IPS-15b (cell line): ENCODE data around the gene MAGI1.

Experiments
- H3K27me3 ChIP-seq: one replicate; pipeline ENCODE4 v1.6.1; 2013; ENCODE audit warnings: low read length; ENCODE audit not compliant: control insufficient read depth, insufficient read depth
- H3K36me3 ChIP-seq: one replicate; pipeline ENCODE4 v1.6.1; 2013; ENCODE audit warnings: low read length; ENCODE audit not compliant: control insufficient read depth, insufficient read depth
- H3K4me1 ChIP-seq: one replicate; pipeline ENCODE4 v1.6.1; 2013; ENCODE audit warnings: mild to moderate bottlenecking, low read length; ENCODE audit not compliant: control insufficient read depth, insufficient read depth
- H3K4me3 ChIP-seq: one replicate; pipeline ENCODE4 v1.5.1; 2013; ENCODE audit warnings: low read depth, low read length
- H3K9ac ChIP-seq: one replicate; pipeline ENCODE4 v1.6.1; 2013; ENCODE audit warnings: low read depth, mild to moderate bottlenecking, low read length
- H3K9me3 ChIP-seq: one replicate; pipeline ENCODE4 v1.6.1; 2013; ENCODE audit warnings: mild to moderate bottlenecking, low read length; ENCODE audit not compliant: control insufficient read depth, insufficient read depth

The MAGI1 gene

DNA sequence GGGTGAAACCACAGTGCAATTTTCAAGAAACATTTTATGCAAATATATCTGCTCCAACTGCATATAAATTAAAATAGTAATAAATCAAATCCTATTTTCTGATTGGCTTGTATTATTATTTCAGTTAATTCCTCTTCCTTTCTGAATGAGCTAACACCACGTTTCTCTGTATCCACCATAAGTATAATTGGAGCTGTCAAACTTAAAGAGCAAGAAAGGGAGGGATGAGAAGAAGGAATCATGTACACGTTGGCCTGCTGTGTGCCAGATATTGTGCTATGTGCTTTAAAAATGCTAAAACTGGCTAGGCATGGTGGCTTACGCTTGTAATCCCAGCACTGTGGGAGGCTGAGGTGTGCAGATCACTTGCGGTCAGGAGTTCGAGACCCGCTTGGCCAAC, 180.0 kb downstream of the MAGI1 start:
- H3K9me3 ChIP-seq, result no peaks in the 10 kb centered on the region
- peaks cover 8% of the 10 kb centered on the region for H3K4me1 ChIP-seq
- no peaks in the 10 kb centered on the region for H3K27me3 ChIP-seq
- no peaks in the 10 kb centered on the region for H3K36me3 ChIP-seq
- no peak overlapping the region for H3K4me3 ChIP-seq
- no peak overlapping the region for H3K9ac ChIP-seq

DNA sequence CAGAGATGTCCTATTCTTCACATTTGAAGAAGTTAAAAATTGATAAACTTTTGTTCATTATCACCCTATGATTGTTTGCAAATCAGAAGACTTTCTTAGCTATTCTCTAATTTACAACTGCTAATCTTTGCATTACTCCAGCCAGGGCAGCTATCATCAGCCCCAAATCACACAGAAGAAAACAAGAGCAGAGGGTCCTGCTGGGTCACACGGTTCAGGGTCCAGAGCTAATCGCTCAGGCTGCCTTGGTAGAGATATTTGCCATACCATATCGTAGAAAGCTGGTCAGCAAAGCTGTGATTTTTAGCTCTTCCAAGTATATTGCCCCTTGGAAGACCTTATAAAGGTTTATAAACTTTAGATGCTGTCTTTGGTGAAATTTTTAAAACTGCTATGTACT, 181.4 kb downstream of the MAGI1 start:
- H3K4me1 ChIP-seq, result peaks cover 8% of the 10 kb centered on the region
- H3K36me3 ChIP-seq, result no peaks in the 10 kb centered on the region
- no peak overlapping the region for H3K4me3 ChIP-seq
- H3K9me3 ChIP-seq, result no peaks in the 10 kb centered on the region
- H3K27me3 ChIP-seq, result no peaks in the 10 kb centered on the region
- no peak overlapping the region for H3K9ac ChIP-seq

DNA sequence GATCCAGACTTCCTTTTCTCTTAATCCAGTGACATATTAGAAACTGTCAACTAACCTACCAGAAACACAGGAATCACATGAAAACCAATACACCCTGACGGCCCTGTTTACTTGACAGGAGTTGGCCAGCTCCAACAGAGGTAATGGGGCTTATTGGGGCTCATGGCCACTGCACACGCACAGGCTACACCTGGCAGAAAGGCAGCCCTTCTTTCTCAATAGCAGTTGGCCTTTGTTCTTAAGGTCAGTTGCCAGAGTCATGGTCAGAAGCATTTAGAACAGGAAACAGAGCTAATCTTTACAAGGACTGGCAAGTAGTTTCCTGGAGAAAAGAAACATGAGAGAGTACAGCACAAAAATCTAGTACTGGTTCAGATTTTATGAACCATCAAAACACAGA, 181.8 kb downstream of the MAGI1 start:
- no peak overlapping the region for H3K4me3 ChIP-seq

DNA sequence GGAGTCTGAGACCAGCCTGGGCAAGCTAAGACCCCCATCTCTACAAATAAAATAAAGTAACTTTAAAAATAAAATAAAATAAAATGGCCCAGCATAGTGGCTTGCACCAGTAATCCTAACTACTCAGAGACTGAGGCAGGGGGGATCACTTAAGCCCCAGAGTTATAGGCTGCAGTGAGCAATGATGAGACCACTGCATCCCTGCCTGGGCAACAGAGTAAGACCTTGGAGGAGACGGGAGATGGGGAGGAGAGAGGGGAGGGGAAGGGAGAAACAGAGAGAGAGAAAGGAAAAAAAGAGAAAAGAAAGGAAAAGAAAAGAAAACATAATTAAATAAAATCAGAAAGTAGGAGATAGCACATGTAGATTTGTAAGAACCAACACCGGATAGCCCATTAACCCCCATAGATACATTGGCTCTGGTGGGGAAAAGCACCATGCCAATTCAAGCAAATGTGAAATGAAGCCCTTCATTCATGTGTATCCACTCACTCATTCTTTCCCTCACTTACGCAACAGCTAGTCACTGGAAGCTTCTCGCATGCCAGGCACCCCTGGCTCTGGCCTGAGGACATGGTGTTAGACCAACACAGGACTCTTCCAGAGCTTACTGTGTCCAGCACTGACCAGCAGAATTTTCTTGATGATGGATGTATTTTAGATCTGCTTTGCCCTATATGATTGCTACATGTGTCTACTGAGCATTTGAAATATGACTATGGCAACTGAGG, 183.2 kb downstream of the MAGI1 start:
- no peak overlapping the region for H3K4me3 ChIP-seq
- peaks cover 8% of the 10 kb centered on the region for H3K4me1 ChIP-seq
- no peak overlapping the region for H3K9ac ChIP-seq
- no peaks in the 10 kb centered on the region for H3K36me3 ChIP-seq
- H3K9me3 ChIP-seq, result no peaks in the 10 kb centered on the region
- H3K27me3 ChIP-seq, result no peaks in the 10 kb centered on the region

More for the DNA sequence above, 181.8 kb downstream of the MAGI1 start:
- Histone ChIP-seq H3K4me1 (peaks cover 8% of the 10 kb centered on the region), H3K9me3 (no peaks in the 10 kb centered on the region), H3K27me3 (no peaks in the 10 kb centered on the region), H3K36me3 (no peaks in the 10 kb centered on the region), H3K9ac (no peak overlapping the region)

DNA sequence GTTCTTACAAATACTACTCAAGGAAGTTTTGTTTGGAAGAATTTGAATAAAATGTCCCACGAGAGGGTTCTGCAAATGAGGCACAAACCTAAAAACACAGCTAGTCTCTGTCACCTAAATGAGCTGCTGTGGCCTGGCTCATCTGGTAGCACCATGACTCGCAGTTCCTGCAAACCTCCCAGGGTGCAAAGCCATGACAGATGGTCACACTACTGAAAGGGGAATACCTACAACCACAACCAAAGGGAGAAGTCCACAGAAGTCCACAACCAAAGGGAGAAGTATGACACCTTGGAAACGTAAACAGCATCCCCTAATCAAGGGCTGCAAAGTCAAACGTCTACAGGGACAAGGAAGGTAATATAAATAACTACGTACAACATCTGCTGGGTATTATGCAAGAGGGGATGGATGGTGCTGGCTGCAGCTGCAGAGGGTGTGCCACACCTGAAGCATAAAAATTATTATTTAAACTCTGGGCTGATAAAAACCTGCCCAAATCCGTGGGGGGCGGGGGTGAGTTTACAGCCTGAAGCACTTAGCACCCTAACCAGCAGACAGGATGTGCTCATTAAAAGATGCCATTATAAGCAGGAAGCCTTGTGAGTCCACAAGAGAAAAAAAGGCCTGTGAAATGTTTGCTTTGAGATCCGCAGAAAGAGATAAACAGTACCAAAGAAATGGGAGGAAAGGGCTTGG, 184.0 kb downstream of the MAGI1 start:
- H3K9ac ChIP-seq, result no peak overlapping the region
- H3K9me3 ChIP-seq, result no peaks in the 10 kb centered on the region
- H3K36me3 ChIP-seq, result no peaks in the 10 kb centered on the region
- no peaks in the 10 kb centered on the region for H3K27me3 ChIP-seq
- H3K4me3 ChIP-seq, result no peak overlapping the region
- H3K4me1 ChIP-seq, result peaks cover 8% of the 10 kb centered on the region

DNA sequence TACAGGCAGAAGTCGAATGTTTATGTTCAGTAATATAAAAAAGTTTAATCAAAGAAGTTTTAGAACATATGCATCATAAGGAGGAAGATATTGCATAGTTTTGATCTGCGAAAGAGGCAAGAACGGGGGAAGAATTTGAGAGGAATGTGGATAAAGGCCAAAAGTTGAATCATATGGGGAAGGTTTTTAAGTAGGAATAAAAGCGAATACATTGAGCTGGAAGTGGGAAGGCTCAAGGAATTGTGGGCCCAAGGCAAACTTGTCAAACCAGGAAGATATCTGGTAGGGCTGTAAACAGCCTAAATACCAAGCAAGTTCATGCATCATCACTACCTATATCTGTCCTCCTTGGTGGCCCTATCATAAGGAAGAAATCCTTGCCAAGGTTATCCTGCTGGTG, 186.9 kb downstream of the MAGI1 start:
- Histone ChIP-seq H3K27me3 (no peaks in the 10 kb centered on the region), H3K9me3 (no peaks in the 10 kb centered on the region), H3K4me1 (peaks cover 8% of the 10 kb centered on the region), H3K4me3 (no peak overlapping the region), H3K36me3 (no peaks in the 10 kb centered on the region), H3K9ac (no peak overlapping the region)

DNA sequence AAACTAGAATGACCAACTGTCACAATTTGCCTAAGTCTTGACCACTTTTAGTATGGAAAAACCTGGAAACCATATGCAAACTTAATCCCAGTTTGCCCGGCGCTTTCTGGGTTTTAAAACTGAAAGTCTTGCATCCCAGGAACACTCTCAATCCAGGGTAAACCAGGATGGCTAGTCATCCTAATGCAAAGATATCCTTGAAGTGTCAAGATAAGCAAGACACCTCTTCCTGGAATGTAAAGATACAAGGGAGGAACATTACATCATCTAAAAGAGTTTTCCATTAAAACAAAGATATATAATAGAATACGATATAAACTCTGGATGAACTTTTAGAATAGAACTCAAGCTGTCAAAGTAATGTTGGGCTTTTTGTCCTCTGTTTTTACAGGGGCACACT, 188.5 kb downstream of the MAGI1 start:
- peaks cover 11% of the 10 kb centered on the region for H3K4me1 ChIP-seq
- H3K36me3 ChIP-seq, result no peaks in the 10 kb centered on the region
- H3K9me3 ChIP-seq, result no peaks in the 10 kb centered on the region
- H3K9ac ChIP-seq, result no peak overlapping the region
- H3K4me3 ChIP-seq, result no peak overlapping the region
- no peaks in the 10 kb centered on the region for H3K27me3 ChIP-seq

DNA sequence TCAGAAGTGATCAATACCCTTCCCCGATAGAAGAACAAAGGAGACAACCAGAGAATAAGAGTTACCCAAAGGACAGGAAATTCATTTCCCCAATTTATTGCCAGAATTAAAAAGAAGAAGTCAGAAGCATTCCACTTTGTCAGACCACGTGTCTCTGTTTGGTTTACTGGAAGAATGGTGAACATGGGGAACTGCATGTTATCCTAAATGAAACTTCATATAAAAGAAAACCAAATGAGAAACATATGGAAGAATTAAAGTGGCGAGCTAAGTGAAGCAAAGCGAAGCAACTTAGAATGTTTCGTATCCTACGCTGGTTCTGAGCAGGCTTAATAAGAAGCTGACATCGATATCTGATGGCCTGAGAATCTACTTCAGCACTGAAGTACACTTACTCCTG, 190.7 kb downstream of the MAGI1 start:
- H3K9me3 ChIP-seq, result no peaks in the 10 kb centered on the region
- H3K36me3 ChIP-seq, result no peaks in the 10 kb centered on the region
- H3K27me3 ChIP-seq, result no peaks in the 10 kb centered on the region
- no peak overlapping the region for H3K4me3 ChIP-seq
- H3K4me1 ChIP-seq, result peaks cover 3% of the 10 kb centered on the region
- no peak overlapping the region for H3K9ac ChIP-seq

DNA sequence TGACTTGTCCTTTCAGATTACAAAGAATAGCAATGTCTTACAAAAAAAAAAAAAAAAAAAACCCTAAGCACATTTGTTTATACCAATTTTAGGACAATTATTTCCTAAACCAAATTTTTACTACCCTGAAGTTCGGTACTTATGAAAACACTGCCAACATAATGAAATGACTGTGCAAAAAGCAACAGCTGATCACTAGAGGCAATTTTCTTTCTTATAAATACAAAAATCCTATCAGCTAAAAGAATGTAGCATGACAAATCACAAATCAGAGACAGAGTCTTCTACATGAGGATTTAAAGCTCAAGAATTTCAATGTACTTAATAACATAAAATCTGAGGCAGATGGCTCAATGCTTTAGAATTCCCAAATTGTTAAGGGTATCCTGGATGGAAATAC, 191.8 kb downstream of the MAGI1 start:
- H3K27me3 ChIP-seq, result no peaks in the 10 kb centered on the region
- no peaks in the 10 kb centered on the region for H3K36me3 ChIP-seq
- H3K4me1 ChIP-seq, result peaks cover 3% of the 10 kb centered on the region
- no peak overlapping the region for H3K4me3 ChIP-seq
- H3K9me3 ChIP-seq, result no peaks in the 10 kb centered on the region
- no peak overlapping the region for H3K9ac ChIP-seq

DNA sequence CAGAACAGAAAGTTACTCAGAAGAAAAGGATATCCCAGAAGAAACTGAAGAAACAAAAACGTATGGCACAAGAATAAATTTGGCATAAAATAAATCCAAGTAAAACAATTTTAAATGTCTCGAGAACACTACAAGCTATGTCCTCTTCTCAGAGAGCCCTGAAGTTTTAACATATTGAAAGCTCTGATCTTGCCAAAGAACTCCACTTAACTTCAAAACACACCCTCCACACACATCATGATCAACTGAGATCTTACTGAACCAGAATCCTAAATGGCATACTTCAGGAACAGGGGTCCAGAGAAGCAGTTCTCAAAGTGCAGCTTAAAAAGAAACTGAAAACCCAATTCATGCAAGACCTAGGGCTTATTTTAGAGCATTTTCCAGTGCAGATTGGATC, 194.3 kb downstream of the MAGI1 start:
- H3K9ac ChIP-seq, result no peak overlapping the region
- H3K27me3 ChIP-seq, result no peaks in the 10 kb centered on the region
- H3K4me1 ChIP-seq, result peaks cover 3% of the 10 kb centered on the region
- no peaks in the 10 kb centered on the region for H3K36me3 ChIP-seq
- H3K9me3 ChIP-seq, result no peaks in the 10 kb centered on the region
- no peak overlapping the region for H3K4me3 ChIP-seq

DNA sequence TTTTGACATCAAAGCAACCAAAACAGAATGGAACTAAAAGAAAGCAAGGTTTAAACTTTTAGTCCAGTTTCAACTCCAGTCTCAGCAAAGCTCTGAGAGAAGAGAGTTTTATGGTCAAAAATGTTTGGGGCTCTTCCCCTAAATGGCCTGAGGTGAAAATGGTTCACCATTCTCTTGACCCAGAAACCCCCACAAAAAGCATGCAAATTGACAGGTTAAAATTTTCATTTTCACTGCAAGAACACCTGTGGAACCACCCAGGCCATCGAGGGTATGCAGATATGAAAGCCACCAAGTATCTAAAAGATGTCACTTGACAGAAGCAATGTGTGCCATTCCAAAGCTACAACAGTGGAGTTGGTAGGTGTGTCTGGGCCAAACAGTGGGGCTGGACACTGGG, 195.0 kb downstream of the MAGI1 start:
- Histone ChIP-seq H3K27me3 (no peaks in the 10 kb centered on the region), H3K9ac (no peak overlapping the region), H3K4me1 (peaks cover 3% of the 10 kb centered on the region), H3K9me3 (no peaks in the 10 kb centered on the region), H3K4me3 (no peak overlapping the region), H3K36me3 (no peaks in the 10 kb centered on the region)

DNA sequence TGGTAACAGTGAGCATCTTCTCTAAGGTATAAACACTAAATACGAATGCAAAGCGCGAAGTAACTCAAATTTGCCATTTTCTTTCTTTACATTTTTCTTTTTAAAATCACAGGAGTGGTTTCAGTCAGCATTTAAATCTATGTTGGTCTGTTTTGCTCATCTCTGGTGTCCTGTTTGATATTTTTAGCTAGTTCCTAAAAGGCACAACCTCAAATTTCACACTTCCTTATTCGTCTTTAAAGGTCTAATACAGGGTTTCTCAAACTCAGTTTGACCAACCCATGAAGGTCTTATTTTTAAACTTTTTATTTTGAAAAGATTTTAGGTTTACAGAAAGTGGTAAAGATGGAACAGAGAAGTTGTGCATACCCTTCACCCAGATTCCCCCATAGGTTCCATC, 201.1 kb downstream of the MAGI1 start:
- H3K36me3 ChIP-seq, result no peaks in the 10 kb centered on the region
- H3K9me3 ChIP-seq, result no peaks in the 10 kb centered on the region
- H3K4me3 ChIP-seq, result no peak overlapping the region
- H3K4me1 ChIP-seq, result no peaks in the 10 kb centered on the region
- no peak overlapping the region for H3K9ac ChIP-seq
- no peaks in the 10 kb centered on the region for H3K27me3 ChIP-seq
